Dedifferentiated amniotic fluid mesenchymal stem cell (primary cell): Measurements from ENCODE around the gene ANKRD1.

ENCODE experiments used
- DNase-seq: peaks from one replicate; pipeline ENCODE4 v3.0.0-alpha.2; 2016; ENCODE audit errors: extremely low spot score

ANKRD1 gene

DNA sequence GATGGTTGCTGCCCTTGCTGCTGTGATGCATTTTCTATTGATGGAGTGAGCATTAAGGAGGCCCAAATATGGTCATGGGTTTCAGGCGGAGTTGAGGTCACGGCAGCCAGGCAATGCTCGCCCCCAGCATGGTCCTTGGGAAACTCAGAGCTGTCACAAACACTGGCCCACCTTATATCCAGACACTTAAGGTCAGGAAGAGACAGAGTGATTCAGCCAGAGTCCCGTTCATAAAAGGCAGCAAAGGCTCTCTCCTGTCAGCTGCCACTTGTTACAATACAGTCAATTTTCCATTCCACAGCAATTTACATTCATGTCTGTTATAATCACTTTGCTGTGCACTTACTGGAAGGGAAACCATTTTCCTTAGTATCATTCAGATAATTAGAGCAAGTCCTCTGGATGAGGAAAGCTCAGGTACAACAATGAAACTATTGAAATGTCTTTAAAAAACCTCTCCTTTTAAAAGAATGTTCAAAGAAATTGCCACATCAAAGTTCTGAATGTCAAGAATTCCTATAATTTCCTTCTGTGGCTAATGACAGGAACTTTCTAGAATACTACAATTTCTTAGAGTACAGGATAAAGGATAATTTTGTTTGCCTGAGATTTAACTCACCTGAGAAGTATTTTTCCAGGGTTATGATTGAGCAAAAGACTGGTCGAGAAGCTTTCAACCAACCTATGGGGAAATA, 14.8 kb upstream of the ANKRD1 start:
- no peak for DNase-seq

- peak; percentile 83 for DNase-seq
Measured at GRCh38 chr10:90930971-90931871, 10.3 kb upstream of the ANKRD1 start.

DNA sequence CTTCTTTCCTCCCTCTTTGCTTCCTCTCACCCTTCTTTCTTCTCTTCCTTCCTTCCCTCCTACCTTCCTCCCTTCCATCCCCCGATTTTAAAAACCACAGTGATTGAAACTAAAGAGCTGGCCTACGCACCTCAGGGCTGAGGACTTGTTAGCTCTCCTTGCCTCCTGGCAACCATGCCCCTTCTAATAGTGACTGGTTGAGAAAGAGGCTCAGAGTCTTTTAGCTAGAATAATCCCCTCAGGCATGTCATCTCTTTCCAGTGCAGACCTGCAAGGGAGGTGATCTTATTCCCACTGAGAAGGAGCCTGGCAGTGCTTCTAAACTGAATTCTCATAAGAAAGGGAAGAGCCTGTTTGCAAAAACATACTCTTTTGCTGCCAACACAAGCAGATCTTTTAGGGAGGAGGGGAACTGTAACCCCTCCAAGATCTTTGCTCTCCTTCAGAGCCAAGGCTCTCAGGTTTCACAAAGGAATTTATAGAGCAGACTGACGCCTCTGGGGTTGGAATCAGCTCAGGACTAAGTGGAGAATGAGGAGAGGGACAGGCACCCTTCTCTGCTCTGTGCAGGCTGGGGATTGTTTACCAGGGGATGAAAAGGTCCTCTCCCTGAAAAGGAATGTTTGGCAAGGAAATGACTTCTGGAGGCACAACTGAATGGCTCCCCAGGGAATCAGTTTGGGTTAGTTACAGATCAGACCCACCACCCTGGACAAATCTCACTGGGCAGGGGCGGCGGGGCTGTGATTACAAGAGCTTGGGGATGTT, 9.4 kb upstream of the ANKRD1 start:
- DNase-seq, result peak; percentile 85

- DNase-seq, result no peak
Measured at GRCh38 chr10:90929179-90929578, 8.3 kb upstream of the ANKRD1 start.

DNA sequence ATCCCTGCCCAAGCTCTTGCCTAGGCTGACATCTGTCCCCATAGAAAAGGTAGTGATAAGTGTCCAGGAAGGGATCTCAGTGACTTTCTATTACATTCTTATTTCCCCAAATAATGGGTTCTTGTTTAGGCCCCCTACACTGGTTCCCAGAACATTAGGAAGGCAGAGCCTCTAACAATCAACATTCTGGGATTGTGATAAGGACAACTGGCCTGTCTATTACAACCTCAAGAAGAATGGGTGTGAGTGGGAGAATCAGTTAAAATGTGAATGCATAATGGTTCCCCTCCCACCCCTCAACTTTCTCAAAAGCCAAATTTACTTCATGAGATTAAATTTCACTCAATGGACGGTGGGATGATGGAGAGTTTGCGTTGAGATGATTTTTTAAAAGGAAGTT, 6.4 kb upstream of the ANKRD1 start:
- no peak for DNase-seq

DNA sequence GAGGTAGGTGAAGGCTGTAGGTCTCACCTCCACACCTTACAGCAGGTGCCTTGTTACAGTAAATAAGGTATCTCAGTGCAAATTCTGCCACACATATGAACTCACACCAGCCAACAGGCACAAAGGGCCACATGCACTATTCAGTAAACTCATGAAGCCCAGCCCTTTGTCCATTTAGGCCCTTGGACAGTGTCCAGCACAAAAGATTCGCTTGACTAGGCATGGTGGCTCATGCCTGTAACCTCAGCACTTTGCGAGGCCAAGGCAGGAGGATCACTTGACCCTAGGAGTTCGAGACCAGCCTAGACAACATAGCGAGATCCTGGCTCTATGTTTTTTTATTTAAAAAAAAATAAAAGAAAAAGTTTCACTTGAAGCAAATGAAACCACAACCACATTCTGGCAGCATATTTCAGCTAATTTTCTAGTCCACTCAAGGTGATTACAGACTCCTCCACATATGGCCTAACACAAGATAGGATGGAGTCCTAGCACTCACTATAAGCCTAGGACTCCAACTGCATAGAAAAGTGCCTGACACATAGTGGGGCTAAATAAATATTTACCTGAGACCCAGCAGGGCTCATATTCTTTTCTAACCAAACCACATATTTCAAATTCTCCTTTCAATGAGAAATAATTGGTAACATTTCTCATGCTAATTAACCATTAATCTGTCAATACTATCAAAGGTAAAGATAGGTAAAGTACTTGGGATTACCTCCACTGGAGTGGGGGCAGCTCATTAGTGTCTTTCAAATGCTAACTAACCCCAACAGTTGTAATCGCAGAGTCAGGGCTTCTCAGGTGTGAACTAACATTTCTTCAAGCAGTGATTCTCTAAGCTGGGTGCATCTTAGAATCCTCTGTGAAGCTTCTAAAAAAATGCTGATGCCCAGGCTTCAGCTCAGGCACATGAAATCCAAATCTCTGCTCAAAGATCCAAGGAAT, 4.5 kb upstream of the ANKRD1 start:
- no peak for DNase-seq

DNA sequence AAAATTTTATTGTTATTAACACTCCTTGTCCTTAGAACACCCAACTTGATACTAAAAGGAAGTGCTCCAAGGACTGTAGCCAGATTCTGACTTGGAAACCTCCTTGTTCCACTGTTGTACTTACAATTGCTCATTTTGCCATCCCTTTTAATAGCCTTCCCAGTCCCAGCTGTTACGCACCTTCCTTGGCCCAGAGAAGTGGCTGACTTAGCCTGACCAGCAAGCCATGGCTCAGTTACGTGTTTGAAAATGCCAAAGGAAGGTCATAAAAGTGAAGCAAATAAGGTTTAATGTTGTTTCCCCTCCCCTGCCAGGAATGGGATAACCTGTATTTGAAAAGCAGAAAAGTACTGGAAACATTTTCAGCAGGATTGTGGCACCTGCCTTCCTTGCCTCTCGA, 3.7 kb upstream of the ANKRD1 start:
- DNase-seq, result no peak

GRCh38 chr10:90923111-90923731, 2.3 kb upstream of the ANKRD1 start:
- no peak for DNase-seq

DNA sequence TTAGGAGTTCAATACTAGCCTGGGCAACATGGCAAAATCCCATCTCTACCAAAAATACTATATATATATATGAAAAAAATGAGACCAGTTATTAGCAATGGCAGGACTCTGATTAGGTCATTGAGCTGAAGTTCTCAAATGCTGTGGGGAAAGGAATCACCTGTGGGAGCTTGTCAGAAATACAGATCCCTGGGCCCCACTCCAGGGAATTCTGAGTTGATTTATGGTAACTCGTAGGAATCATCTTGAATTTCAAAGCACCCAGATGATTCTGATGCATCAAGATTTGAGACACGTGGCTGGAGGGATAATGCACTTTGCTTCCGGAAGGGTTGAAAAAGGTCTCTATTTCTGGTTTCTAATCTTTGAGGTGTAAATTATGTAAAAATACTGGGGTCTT, 1.0 kb upstream of the ANKRD1 start:
- no peak for DNase-seq

GRCh38 chr10:90919683-90920574, 958 bp downstream of the ANKRD1 start:
- DNase-seq, result no peak

GRCh38 chr10:90917968-90918318, 2.9 kb downstream of the ANKRD1 start:
- no peak for DNase-seq

- no peak for DNase-seq
Measured at GRCh38 chr10:90917238-90917967, 3.5 kb downstream of the ANKRD1 start.

GRCh38 chr10:90916392-90917237, 4.3 kb downstream of the ANKRD1 start:
- DNase-seq, result no peak

DNA sequence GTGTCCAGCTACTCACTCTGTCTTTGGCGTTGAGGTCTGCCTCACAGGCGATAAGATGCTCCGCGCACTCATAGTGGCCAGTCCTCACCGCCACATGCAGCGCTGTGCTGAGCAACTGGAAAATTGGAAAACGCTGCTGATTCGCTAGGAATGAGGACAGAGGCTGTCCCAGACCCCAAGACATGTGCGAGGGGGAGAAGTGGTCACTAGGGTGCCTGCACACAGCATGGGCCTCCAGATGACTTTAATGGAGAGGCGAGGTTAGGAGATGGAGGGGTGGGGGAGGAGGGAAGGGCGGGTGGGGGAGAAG, 5.2 kb downstream of the ANKRD1 start:
- DNase-seq, result no peak

- no peak for DNase-seq
Measured at GRCh38 chr10:90914992-90915765, 5.7 kb downstream of the ANKRD1 start.

GRCh38 chr10:90913774-90914420, 7.0 kb downstream of the ANKRD1 start:
- DNase-seq, result no peak

DNA sequence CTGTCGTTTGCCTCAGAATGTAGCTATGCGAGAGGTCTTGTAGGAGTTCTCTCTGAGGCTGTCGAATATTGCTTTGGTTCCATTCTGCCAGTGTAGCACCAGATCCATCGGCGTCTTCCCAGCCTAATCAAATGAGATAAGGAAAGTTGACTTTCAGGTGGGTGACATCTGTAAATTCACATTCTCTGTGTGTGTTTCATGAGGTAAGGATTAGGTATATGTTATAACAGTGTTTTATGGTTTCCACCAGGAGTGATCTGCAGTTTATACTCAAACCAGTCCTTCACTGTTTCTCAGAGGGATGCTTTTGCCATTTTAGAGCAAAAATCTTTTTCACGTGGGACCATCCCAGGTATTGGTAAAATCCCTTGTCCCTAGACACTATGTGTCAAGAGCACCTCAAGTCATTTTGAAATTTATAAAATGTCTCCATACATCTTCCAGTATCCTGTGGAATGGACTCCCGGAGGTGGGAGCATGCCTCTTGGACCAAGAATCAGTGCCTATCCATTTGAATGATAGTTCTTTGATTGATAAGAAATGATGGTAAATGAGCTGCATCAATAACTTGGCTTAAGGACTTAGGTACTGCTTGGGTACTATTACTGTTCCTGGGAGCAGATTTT, 7.9 kb downstream of the ANKRD1 start:
- DNase-seq, result no peak
